Measurements from ENCODE around the gene VLDLR.

VLDLR gene

DNA sequence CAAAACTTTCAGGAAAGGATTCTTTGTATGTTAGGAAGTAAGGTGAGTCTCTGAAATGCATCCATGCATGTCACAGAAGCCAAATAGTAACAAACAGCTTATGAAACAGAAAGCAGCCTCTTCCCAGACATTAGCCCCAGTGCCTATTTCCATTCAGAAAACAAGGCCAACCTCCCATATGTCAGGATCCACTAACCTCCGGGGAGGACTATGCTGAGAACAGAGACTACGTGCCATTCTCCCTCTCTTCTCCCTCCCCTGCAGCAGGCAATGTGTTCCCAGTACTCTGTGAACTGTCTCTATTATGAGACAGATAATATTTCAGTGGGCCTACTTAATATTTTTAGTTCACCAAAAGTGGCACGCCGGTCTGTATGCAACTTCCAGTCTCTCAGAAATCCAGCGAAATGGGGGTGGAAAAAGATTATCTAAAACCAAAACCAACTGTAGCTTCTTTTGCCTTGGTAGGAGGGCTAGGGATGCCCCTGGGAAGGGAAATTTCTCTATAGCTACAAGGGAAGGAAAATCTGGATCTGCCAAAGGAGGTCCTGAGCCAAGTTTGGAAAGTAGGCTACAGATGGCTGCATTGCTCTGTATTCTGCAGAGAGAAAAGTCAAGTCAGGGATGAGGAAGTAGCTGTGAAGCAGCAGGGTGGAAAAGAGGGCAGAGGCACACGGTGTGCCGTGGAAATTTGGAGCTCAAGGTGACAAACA lies 42.0 kb downstream of the VLDLR start:
- no peaks in the 10 kb centered on the region for H3K4me1 ChIP-seq (ENCODE audit: control insufficient read depth, insufficient read depth, low read length, poor library complexity, severe bottlenecking)
- H3K36me3 ChIP-seq (ENCODE audit: control insufficient read depth, insufficient read depth, low read length) = no peaks in the 10 kb centered on the region
- peaks cover 8% of the 10 kb centered on the region for H3K9me3 ChIP-seq (ENCODE audit: control insufficient read depth, low read length)
- no peak overlapping the region for H3K27ac ChIP-seq (ENCODE audit: low read depth, low read length, severe bottlenecking)
- 87 to 100% methylated on average over 3 to 4 of the region's 7 CpGs for WGBS, 2 experiments (ENCODE audit: insufficient coverage in 2 of 2)
- no peak overlapping the region for H3K4me3 ChIP-seq (ENCODE audit: extremely low read depth, insufficient read depth, low read length, poor library complexity, severe bottlenecking)

GRCh38 chr9:2664174-2665065 lies 42.8 kb downstream of the VLDLR start:
- Histone ChIP-seq H3K4me3 (ENCODE audit: extremely low read depth, insufficient read depth, low read length, poor library complexity, severe bottlenecking) (no peak overlapping the region), H3K36me3 (ENCODE audit: control insufficient read depth, insufficient read depth, low read length) (no peaks in the 10 kb centered on the region), H3K4me1 (ENCODE audit: control insufficient read depth, insufficient read depth, low read length, poor library complexity, severe bottlenecking) (no peaks in the 10 kb centered on the region), H3K27ac (ENCODE audit: low read depth, low read length, severe bottlenecking) (no peak overlapping the region), H3K9me3 (ENCODE audit: control insufficient read depth, low read length) (peaks cover 8% of the 10 kb centered on the region)
- 75 to 100% methylated on average over 3 to 4 of the region's 4 CpGs for WGBS, 2 experiments (ENCODE audit: insufficient coverage in 2 of 2)

DNA sequence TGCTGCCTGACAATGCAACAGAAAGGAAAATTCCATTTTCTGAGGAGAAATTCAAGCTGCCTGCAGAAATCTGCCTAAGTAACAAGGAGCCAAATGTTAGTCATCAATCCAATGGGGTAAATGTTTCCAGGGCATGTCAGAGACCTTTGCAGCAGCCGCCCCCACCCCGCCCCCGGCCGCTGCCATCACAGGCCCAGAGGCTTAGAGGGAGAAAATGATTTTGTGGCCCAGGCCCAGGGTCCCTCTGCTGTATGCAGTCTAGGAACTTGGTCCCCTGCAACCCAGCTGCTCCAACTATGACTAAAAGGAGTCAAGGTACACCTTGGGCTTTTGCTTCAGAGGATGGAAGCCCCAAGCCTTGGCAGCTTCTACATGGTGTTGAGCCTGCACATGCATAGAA lies 45.0 kb downstream of the VLDLR start:
- no peaks in the 10 kb centered on the region for H3K36me3 ChIP-seq (ENCODE audit: control insufficient read depth, insufficient read depth, low read length)
- 93 to 96% methylated on average over 3 to 4 of the region's 4 CpGs for WGBS, 2 experiments (ENCODE audit: insufficient coverage in 2 of 2)
- H3K4me3 ChIP-seq (ENCODE audit: extremely low read depth, insufficient read depth, low read length, poor library complexity, severe bottlenecking) = no peak overlapping the region
- no peak overlapping the region for H3K27ac ChIP-seq (ENCODE audit: low read depth, low read length, severe bottlenecking)
- peaks cover 8% of the 10 kb centered on the region for H3K9me3 ChIP-seq (ENCODE audit: control insufficient read depth, low read length)
- no peaks in the 10 kb centered on the region for H3K4me1 ChIP-seq (ENCODE audit: control insufficient read depth, insufficient read depth, low read length, poor library complexity, severe bottlenecking)

DNA sequence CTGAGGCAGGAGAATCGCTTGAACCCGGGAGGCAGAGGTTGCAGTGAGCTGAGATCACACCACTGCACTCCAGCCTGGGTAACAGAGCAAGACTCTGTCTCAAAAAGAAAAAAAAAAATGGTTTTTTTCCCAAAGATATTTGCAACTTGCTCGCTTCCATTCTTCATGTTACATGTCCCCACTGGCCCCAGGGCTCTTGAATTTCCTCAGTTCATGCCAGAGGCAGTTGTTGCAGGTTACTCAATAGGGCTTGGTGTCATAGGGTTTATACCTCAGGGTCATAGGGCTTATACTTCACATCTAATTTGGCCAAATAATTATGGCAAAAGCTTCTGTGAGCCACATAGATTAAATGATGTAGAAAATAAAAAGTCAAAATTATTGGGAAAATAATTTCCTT lies 51.6 kb downstream of the VLDLR start:
- WGBS, 2 experiments (ENCODE audit: insufficient coverage in 2 of 2) = no CpG with 5 or more reads among the region's 3 CpGs
- Histone ChIP-seq H3K4me1 (ENCODE audit: control insufficient read depth, insufficient read depth, low read length, poor library complexity, severe bottlenecking) (peaks cover 2% of the 10 kb centered on the region), H3K9me3 (ENCODE audit: control insufficient read depth, low read length) (no peaks in the 10 kb centered on the region), H3K36me3 (ENCODE audit: control insufficient read depth, insufficient read depth, low read length) (no peaks in the 10 kb centered on the region), H3K4me3 (ENCODE audit: extremely low read depth, insufficient read depth, low read length, poor library complexity, severe bottlenecking) (no peak overlapping the region), H3K27ac (ENCODE audit: low read depth, low read length, severe bottlenecking) (no peak overlapping the region)

- no peak overlapping the region for H3K4me3 ChIP-seq (ENCODE audit: extremely low read depth, insufficient read depth, low read length, poor library complexity, severe bottlenecking)
- 78 to 95% methylated on average over 4 of the region's 9 CpGs for WGBS, 2 experiments (ENCODE audit: insufficient coverage in 2 of 2)
- H3K36me3 ChIP-seq (ENCODE audit: control insufficient read depth, insufficient read depth, low read length) = no peaks in the 10 kb centered on the region
- H3K4me1 ChIP-seq (ENCODE audit: control insufficient read depth, insufficient read depth, low read length, poor library complexity, severe bottlenecking) = peaks cover 9% of the 10 kb centered on the region
- H3K27ac ChIP-seq (ENCODE audit: low read depth, low read length, severe bottlenecking) = no peak overlapping the region
- H3K9me3 ChIP-seq (ENCODE audit: control insufficient read depth, low read length) = no peaks in the 10 kb centered on the region
Observed at GRCh38 chr9:2674141-2674824, 52.7 kb downstream of the VLDLR start.

DNA sequence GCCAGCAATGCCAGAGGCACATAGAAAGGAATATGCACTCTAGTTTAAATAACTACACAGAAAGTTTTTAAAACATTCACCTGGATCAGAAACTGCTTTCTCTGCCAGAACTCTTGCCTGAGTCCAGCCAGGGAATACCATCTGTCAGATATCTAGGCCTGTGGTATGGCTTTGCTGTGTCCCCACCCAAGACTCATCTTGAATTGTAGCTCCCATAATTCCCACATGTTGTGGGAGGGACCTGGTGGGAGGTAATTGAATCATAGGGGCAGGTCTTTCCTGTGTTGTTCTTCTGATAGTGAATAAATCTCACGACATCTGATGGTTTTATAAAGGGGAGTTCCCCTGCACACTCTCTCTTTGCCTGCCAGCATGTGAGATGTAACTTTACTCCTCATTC lies 54.2 kb downstream of the VLDLR start:
- WGBS, 2 experiments (ENCODE audit: insufficient coverage in 2 of 2) = 80% methylated on average over 1 of the region's 1 CpG; no CpG with 5 or more reads in 1 of the 2 experiments
- Histone ChIP-seq H3K36me3 (ENCODE audit: control insufficient read depth, insufficient read depth, low read length) (no peaks in the 10 kb centered on the region), H3K27ac (ENCODE audit: low read depth, low read length, severe bottlenecking) (no peak overlapping the region), H3K9me3 (ENCODE audit: control insufficient read depth, low read length) (no peaks in the 10 kb centered on the region), H3K4me1 (ENCODE audit: control insufficient read depth, insufficient read depth, low read length, poor library complexity, severe bottlenecking) (peaks cover 9% of the 10 kb centered on the region), H3K4me3 (ENCODE audit: extremely low read depth, insufficient read depth, low read length, poor library complexity, severe bottlenecking) (no peak overlapping the region)

- no peaks in the 10 kb centered on the region for H3K9me3 ChIP-seq (ENCODE audit: control insufficient read depth, low read length)
- 82 to 100% methylated on average over 1 to 3 of the region's 4 CpGs for WGBS, 2 experiments (ENCODE audit: insufficient coverage in 2 of 2)
Observed at GRCh38 chr9:2676466-2676865, 54.9 kb downstream of the VLDLR start.

GRCh38 chr9:2677915-2678889 lies 56.6 kb downstream of the VLDLR start:
- 83 to 92% methylated on average over 3 to 4 of the region's 5 CpGs for WGBS, 2 experiments (ENCODE audit: insufficient coverage in 2 of 2)
- Histone ChIP-seq H3K27ac (ENCODE audit: low read depth, low read length, severe bottlenecking) (peak overlapping the region; percentile 59), H3K4me3 (ENCODE audit: extremely low read depth, insufficient read depth, low read length, poor library complexity, severe bottlenecking) (no peak overlapping the region), H3K4me1 (ENCODE audit: control insufficient read depth, insufficient read depth, low read length, poor library complexity, severe bottlenecking) (peaks cover 9% of the 10 kb centered on the region), H3K36me3 (ENCODE audit: control insufficient read depth, insufficient read depth, low read length) (no peaks in the 10 kb centered on the region), H3K9me3 (ENCODE audit: control insufficient read depth, low read length) (no peaks in the 10 kb centered on the region)

More at GRCh38 chr9:2676466-2676865, 54.9 kb downstream of the VLDLR start:
- peaks cover 9% of the 10 kb centered on the region for H3K4me1 ChIP-seq (ENCODE audit: control insufficient read depth, insufficient read depth, low read length, poor library complexity, severe bottlenecking)
- no peak overlapping the region for H3K27ac ChIP-seq (ENCODE audit: low read depth, low read length, severe bottlenecking)
- H3K4me3 ChIP-seq (ENCODE audit: extremely low read depth, insufficient read depth, low read length, poor library complexity, severe bottlenecking) = no peak overlapping the region
- no peaks in the 10 kb centered on the region for H3K36me3 ChIP-seq (ENCODE audit: control insufficient read depth, insufficient read depth, low read length)

GRCh38 chr9:2679011-2679410 lies 57.4 kb downstream of the VLDLR start:
- H3K27ac ChIP-seq (ENCODE audit: low read depth, low read length, severe bottlenecking) = no peak overlapping the region
- H3K36me3 ChIP-seq (ENCODE audit: control insufficient read depth, insufficient read depth, low read length) = no peaks in the 10 kb centered on the region
- 86 to 100% methylated on average over 1 to 2 of the region's 2 CpGs for WGBS, 2 experiments (ENCODE audit: insufficient coverage in 2 of 2)
- no peaks in the 10 kb centered on the region for H3K9me3 ChIP-seq (ENCODE audit: control insufficient read depth, low read length)
- H3K4me1 ChIP-seq (ENCODE audit: control insufficient read depth, insufficient read depth, low read length, poor library complexity, severe bottlenecking) = peaks cover 9% of the 10 kb centered on the region
- H3K4me3 ChIP-seq (ENCODE audit: extremely low read depth, insufficient read depth, low read length, poor library complexity, severe bottlenecking) = no peak overlapping the region

DNA sequence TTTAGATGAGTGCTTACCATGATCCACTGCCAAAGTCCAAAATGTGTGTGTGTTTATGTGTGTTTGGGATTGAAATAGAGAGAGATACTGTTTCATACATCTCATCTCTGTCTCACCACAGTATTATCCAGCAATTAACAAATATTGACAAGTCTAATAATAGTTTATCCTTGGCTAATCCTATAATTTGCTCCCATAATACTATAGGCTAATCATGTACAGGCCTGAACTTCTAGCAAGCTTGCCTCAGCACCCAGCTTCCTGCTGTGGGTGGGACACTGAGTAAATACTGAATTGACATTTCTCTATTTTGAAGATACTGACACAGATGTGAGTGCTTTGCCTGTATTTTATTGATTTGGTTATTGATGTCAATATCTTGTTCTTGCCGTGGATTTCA lies 60.4 kb downstream of the VLDLR start:
- Histone ChIP-seq H3K4me3 (ENCODE audit: extremely low read depth, insufficient read depth, low read length, poor library complexity, severe bottlenecking) (no peak overlapping the region), H3K27ac (ENCODE audit: low read depth, low read length, severe bottlenecking) (no peak overlapping the region), H3K36me3 (ENCODE audit: control insufficient read depth, insufficient read depth, low read length) (no peaks in the 10 kb centered on the region), H3K9me3 (ENCODE audit: control insufficient read depth, low read length) (no peaks in the 10 kb centered on the region), H3K4me1 (ENCODE audit: control insufficient read depth, insufficient read depth, low read length, poor library complexity, severe bottlenecking) (peaks cover 9% of the 10 kb centered on the region)
- WGBS, 2 experiments (ENCODE audit: insufficient coverage in 2 of 2) = no CpG with 5 or more reads among the region's 1 CpG

Data from mesodermal cell (in vitro differentiated cells).